GM12878 (cell line): ENCODE data around the gene TLK2. TPM values are rescaled to one million over a fixed set of nuclear protein-coding genes. Genes with fewer than 3 reads are reported as not detected.
A peak's percentile ranks its signal among the peaks of the same experiment; 100 is the strongest.

Source experiments
- ATAC-seq: fragments of 200-7000 bp; cut with Tn5 transposase; 3 replicates; pipeline ENCODE4 v1.9.1; 2020; ENCODE audit warnings: mild to moderate bottlenecking, moderate library complexity
- BruUV-seq: library from RNA; stranded (reverse); fragments of 400-500 nt; replicated peaks from 2 replicates; lab custom pipeline; 2021; lab: Mats Ljungman, UMichigan
- CTCF ChIA-PET: fragments of 300-600 bp; sonication (Branson Sonifier 250); formaldehyde crosslinking; extraction: SDS; loops from one replicate; lab custom pipeline; 2021; ENCODE audit warnings: inconsistent platforms; lab: Yijun Ruan, JAX
- POLR2A ChIA-PET: fragments of 350-600 bp; formaldehyde crosslinking; extraction: SDS; loops from one replicate; lab custom pipeline; 2021; ENCODE audit warnings: inconsistent platforms; lab: Charles Lee
- RAD21 ChIA-PET: fragments of 300-600 bp; sonication (Branson Sonifier 250); formaldehyde crosslinking; loops from one replicate; lab custom pipeline; 2023; ENCODE audit warnings: antibody characterized with exemption; ENCODE audit not compliant: unreplicated experiment; lab: Charles Lee
- SMC1A ChIA-PET: fragments of 300-600 bp; sonication (Branson Sonifier 250); formaldehyde crosslinking; loops from one replicate; lab custom pipeline; 2023; ENCODE audit not compliant: unreplicated experiment, uncharacterized antibody; lab: Charles Lee
- DNase-seq: peaks from one replicate; pipeline ENCODE4 v3.0.0-alpha.2; 2011; ENCODE audit warnings: low read depth, low spot score
- FAIRE-seq: peaks from 3 replicates; lab custom pipeline; 2011; peaks lifted over from hg19 to GRCh38; lab: Jason Lieb, UNC
- H2AFZ ChIP-seq: 2 replicates; pipeline ENCODE4 v1.6.0; 2011; ENCODE audit warnings: low read depth, low read length, control low read depth; ENCODE audit not compliant: control insufficient read depth
- H3K27ac ChIP-seq: 2 replicates; pipeline ENCODE4 v1.5.1; 2011; ENCODE audit warnings: control low read depth; ENCODE audit not compliant: control insufficient read depth, insufficient read depth
- H3K27me3 ChIP-seq, 2 experiments: replicated peaks in 1 of 2; 2 replicates each; pipeline versions ENCODE4 v1.6.0 to v1.6.1; 2011; ENCODE audit warnings: low read length in 1 of 2; ENCODE audit not compliant: control insufficient read depth in 2 of 2, insufficient read depth in 2 of 2
- H3K36me3 ChIP-seq, 2 experiments: 2 replicates each; pipeline ENCODE4 v1.5.1; 2011; ENCODE audit warnings: low read length in 1 of 2; ENCODE audit not compliant: control insufficient read depth in 2 of 2, insufficient read depth in 2 of 2
- H3K4me1 ChIP-seq: 2 replicates; pipeline ENCODE4 v1.6.1; 2011; ENCODE audit warnings: mild to moderate bottlenecking, low read length, moderate library complexity, mixed read lengths; ENCODE audit not compliant: control insufficient read depth, insufficient read depth
- H3K4me2 ChIP-seq: 2 replicates; pipeline ENCODE4 v1.6.0; 2011; ENCODE audit warnings: control low read depth; ENCODE audit not compliant: control insufficient read depth, insufficient read depth
- H3K4me3 ChIP-seq: fragments of 200-600 bp; sonication (generic); 2 replicates; pipeline ENCODE4 v1.5.1; 2016
- H3K79me2 ChIP-seq: 2 replicates; pipeline ENCODE4 v1.6.0; 2011; ENCODE audit warnings: low read length; ENCODE audit not compliant: control insufficient read depth, insufficient read depth
- H3K9ac ChIP-seq: 2 replicates; pipeline ENCODE4 v1.8.0; 2011; ENCODE audit warnings: low read length, control low read depth, mixed read lengths; ENCODE audit not compliant: control insufficient read depth, insufficient read depth
- H3K9me3 ChIP-seq: replicated peaks from 3 replicates; pipeline ENCODE4 v1.5.1; 2011; ENCODE audit warnings: mild to moderate bottlenecking, low read length; ENCODE audit not compliant: control insufficient read depth, insufficient read depth
- H4K20me1 ChIP-seq: 2 replicates; pipeline ENCODE4 v1.6.0; 2011; ENCODE audit not compliant: control insufficient read depth, insufficient read depth
- BMI1 ChIP-seq: fragments of 450-650 bp; IDR thresholded peaks from 2 replicates; pipeline ENCODE4 v1.6.1; 2016; ENCODE audit warnings: mild to moderate bottlenecking, moderate library complexity, borderline replicate concordance
- DPF2 ChIP-seq: fragments of 450-650 bp; IDR thresholded peaks from 2 replicates; pipeline ENCODE4 v1.6.1; 2017; ENCODE audit warnings: mild to moderate bottlenecking
- EED ChIP-seq: sonication (generic); IDR thresholded peaks from 2 replicates; pipeline ENCODE4 v1.6.1; 2016; ENCODE audit warnings: antibody characterized with exemption, low read depth
- HDGF ChIP-seq: fragments of 450-650 bp; IDR thresholded peaks from 2 replicates; pipeline ENCODE4 v1.6.1; 2016; ENCODE audit warnings: antibody characterized with exemption
- IKZF1 ChIP-seq: fragments of 450-650 bp; conservative IDR thresholded peaks from 2 replicates; pipeline ENCODE4 v1.6.1; 2017; ENCODE audit warnings: antibody characterized with exemption, mild to moderate bottlenecking
- IKZF2 ChIP-seq, 2 experiments: fragments of 450-650 bp; IDR thresholded peaks; 2 replicates each; pipeline ENCODE4 v1.6.1; 2017; ENCODE audit warnings: mild to moderate bottlenecking in 2 of 2, moderate library complexity in 2 of 2
- JUNB ChIP-seq: IDR thresholded peaks from 2 replicates; pipeline ENCODE4 v1.6.1; 2016; ENCODE audit warnings: antibody characterized with exemption, mild to moderate bottlenecking
- KDM1A ChIP-seq: fragments of 200-600 bp; sonication (generic); IDR thresholded peaks from 2 replicates; pipeline ENCODE4 v1.6.1; 2016; ENCODE audit warnings: borderline replicate concordance
- NFXL1 ChIP-seq: fragments of 450-650 bp; IDR thresholded peaks from 2 replicates; pipeline ENCODE4 v1.6.1; 2017; ENCODE audit warnings: antibody characterized with exemption, mild to moderate bottlenecking, borderline replicate concordance
- NKRF ChIP-seq: fragments of 450-650 bp; conservative IDR thresholded peaks from 2 replicates; pipeline ENCODE4 v1.6.1; 2017; ENCODE audit warnings: mild to moderate bottlenecking, moderate library complexity
- NR2F1 ChIP-seq: fragments of 450-650 bp; conservative IDR thresholded peaks from 2 replicates; pipeline ENCODE4 v1.6.1; 2017; ENCODE audit warnings: mild to moderate bottlenecking
- RAD51 ChIP-seq: fragments of 450-650 bp; IDR thresholded peaks from 2 replicates; pipeline ENCODE4 v1.6.1; 2016; ENCODE audit warnings: moderate library complexity, mild to moderate bottlenecking, inconsistent platforms
- SMARCA5 ChIP-seq: fragments of 450-650 bp; IDR thresholded peaks from 2 replicates; pipeline ENCODE4 v1.6.1; 2017; ENCODE audit warnings: mild to moderate bottlenecking
- SPI1 ChIP-seq: IDR thresholded peaks from 2 replicates; pipeline ENCODE4 v1.6.1; 2011; ENCODE audit warnings: low read depth, mild to moderate bottlenecking, low read length, moderate library complexity, borderline replicate concordance; ENCODE audit not compliant: insufficient read depth
- ZZZ3 ChIP-seq: IDR thresholded peaks from 2 replicates; pipeline ENCODE4 v1.6.1; 2011; ENCODE audit warnings: low read depth; ENCODE audit not compliant: control insufficient read depth, insufficient read length
- WGBS: methylation state at CpG from one replicate; pipeline ENCODE4 v1.1.6; 2016; ENCODE audit warnings: low lambda C conversion rate; ENCODE audit not compliant: insufficient replicate concordance, insufficient coverage; ENCODE audit errors: missing lambda C conversion rate; 5-methylcytosine and 5-hydroxymethylcytosine counted together
- in situ Hi-C: fragments of 300-500 bp; cut with MboI; formaldehyde crosslinking; loops from 9 replicates; pipeline ENCODE4 v1.14.3; 2018; ENCODE audit warnings: mixed read lengths
- intact Hi-C: fragments of 100-400 bp; cut with micrococcal nuclease; formaldehyde crosslinking; loops from one replicate; pipeline ENCODE4 v1.14.2; 2022; ENCODE audit not compliant: unreplicated experiment
- polyA plus RNA-seq, 11 experiments: library from polyadenylated mRNA; depleted of rRNA in 4 of 11; unstranded in 6 of 11; stranded (reverse) in 5 of 11; fragments of >200 nt; fragmentation: Nextera tagmentation in 4 of 11; fragmentation: Illumina TruSeq in 1 of 11; extraction: Ambion mirVana in 4 of 11; extraction: Trizol in 1 of 11; gene quantifications; 1 replicate in 1 of 11; 2 replicates in 10 of 11; pipeline versions ENCODE4 v1.2.1 to v1.2.3, GENCODE V29; 2011 to 2016; ENCODE audit warnings: inconsistent platforms in 2 of 11, missing spikeins in 2 of 11, low read depth in 1 of 11
- total RNA-seq, 4 experiments: library from RNA; depleted of rRNA in 3 of 4; stranded (reverse); fragments of >200 nt in 3 of 4; fragmentation: Illumina TruSeq in 1 of 4; extraction: Trizol in 1 of 4; gene quantifications; 2 replicates each; pipeline versions ENCODE4 v1.2.1 to v1.2.3, GENCODE V29; 2013 to 2021
- TF ChIP-seq, protein P1 (sequence below): fragments of 450-650 bp; IDR thresholded peaks from 2 replicates; pipeline ENCODE4 v1.6.1; 2017; ENCODE audit warnings: mild to moderate bottlenecking, moderate library complexity

Gene TLK2
- total and polyA plus RNA-seq, 10 of the 15 experiments (the other 5 are each of a cell fraction or from before 2014, with no cell fraction given): 12.1 to 51.2 (median 27.5) TPM

- TF ChIP-seq BMI1: no peak
- TF ChIP-seq, all 136 proteins: peak for 0
These were observed 172.0 kb downstream of the TLK2 start (continued) for GRCh38 chr17:62650587-62650986.

GRCh38 chr17:62652251-62653001 is 173.8 kb downstream of the TLK2 start:
- WGBS: under 1% methylated on average over 43 of the region's 57 CpGs
- in situ Hi-C loops (no loop called here), intact Hi-C loops (no loop called here)
- Histone ChIP-seq H3K27me3 (no peaks in the 10 kb centered on the region), H3K9ac (peak overlapping the region; percentile 56; the same call in 1 of the 2 replicates), H3K4me2 (peak overlapping the region; percentile 95), H3K4me1 (peaks cover 16% of the 10 kb centered on the region), H4K20me1 (no peaks in the 10 kb centered on the region), H3K4me3 (peak overlapping the region; percentile 77), H3K79me2 (no peaks in the 10 kb centered on the region), H2AFZ (peak overlapping the region; percentile 75), H3K27ac (no peak overlapping the region), H3K36me3 (no peaks in the 10 kb centered on the region), H3K9me3 (no peaks in the 10 kb centered on the region)
- POLR2A ChIA-PET: no interaction called here
- ATAC-seq (peak; percentile 44), DNase-seq (no peak), FAIRE-seq (no peak)
- RAD21 ChIA-PET: no interaction called here
- SMC1A ChIA-PET: no interaction called here
- BruUV-seq: no TSS peak
- CTCF ChIA-PET: no interaction called here
- no peak for TF ChIP-seq SMARCA5
- no peak for TF ChIP-seq JUNB
- peak; percentile 71 to 72 for TF ChIP-seq IKZF2 (IDR thresholded peaks at IDR 0.05)
- TF ChIP-seq, protein P1, sequence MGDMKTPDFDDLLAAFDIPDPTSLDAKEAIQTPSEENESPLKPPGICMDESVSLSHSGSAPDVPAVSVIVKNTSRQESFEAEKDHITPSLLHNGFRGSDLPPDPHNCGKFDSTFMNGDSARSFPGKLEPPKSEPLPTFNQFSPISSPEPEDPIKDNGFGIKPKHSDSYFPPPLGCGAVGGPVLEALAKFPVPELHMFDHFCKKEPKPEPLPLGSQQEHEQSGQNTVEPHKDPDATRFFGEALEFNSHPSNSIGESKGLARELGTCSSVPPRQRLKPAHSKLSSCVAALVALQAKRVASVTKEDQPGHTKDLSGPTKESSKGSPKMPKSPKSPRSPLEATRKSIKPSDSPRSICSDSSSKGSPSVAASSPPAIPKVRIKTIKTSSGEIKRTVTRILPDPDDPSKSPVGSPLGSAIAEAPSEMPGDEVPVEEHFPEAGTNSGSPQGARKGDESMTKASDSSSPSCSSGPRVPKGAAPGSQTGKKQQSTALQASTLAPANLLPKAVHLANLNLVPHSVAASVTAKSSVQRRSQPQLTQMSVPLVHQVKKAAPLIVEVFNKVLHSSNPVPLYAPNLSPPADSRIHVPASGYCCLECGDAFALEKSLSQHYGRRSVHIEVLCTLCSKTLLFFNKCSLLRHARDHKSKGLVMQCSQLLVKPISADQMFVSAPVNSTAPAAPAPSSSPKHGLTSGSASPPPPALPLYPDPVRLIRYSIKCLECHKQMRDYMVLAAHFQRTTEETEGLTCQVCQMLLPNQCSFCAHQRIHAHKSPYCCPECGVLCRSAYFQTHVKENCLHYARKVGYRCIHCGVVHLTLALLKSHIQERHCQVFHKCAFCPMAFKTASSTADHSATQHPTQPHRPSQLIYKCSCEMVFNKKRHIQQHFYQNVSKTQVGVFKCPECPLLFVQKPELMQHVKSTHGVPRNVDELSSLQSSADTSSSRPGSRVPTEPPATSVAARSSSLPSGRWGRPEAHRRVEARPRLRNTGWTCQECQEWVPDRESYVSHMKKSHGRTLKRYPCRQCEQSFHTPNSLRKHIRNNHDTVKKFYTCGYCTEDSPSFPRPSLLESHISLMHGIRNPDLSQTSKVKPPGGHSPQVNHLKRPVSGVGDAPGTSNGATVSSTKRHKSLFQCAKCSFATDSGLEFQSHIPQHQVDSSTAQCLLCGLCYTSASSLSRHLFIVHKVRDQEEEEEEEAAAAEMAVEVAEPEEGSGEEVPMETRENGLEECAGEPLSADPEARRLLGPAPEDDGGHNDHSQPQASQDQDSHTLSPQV: no peak
- peak; percentile 75 for TF ChIP-seq EED
- TF ChIP-seq ZZZ3: no peak
- TF ChIP-seq IKZF1: peak; percentile 84
- TF ChIP-seq DPF2: peak; percentile 58; the same call in 1 of the 2 replicates
- no peak for TF ChIP-seq NKRF
- TF ChIP-seq SPI1: peak; percentile 61; the same call in 1 of the 2 replicates
- TF ChIP-seq RAD51: no peak
- no peak for TF ChIP-seq KDM1A
- no peak for TF ChIP-seq NR2F1
- no peak for TF ChIP-seq HDGF
- peak; percentile 41; the same call in 1 of the 2 replicates for TF ChIP-seq NFXL1
